Glutamatergic neuron (in vitro differentiated cells): ENCODE results near the gene IL12RB2. TPM values are rescaled to one million over a fixed set of nuclear protein-coding genes. Genes with fewer than 3 reads are reported as not detected.
A peak's percentile ranks its signal among the peaks of the same experiment; 100 is the strongest.
"Not testable (repeated sequence)": the region's sequence is repeated elsewhere in the genome, so short reads cannot be mapped to it uniquely, and the experiment has no call there.

Experiments used
- DNase-seq: peaks from one replicate; pipeline ENCODE4 v3.0.0; 2022
- H3K27ac Mint-ChIP-seq: one replicate; pipeline ENCODE4 v1.8.0; 2020; ENCODE audit warnings: mild to moderate bottlenecking, mixed read lengths, inconsistent platforms; ENCODE audit not compliant: unreplicated experiment
- H3K27me3 Mint-ChIP-seq: one replicate; pipeline ENCODE4 v1.8.0; 2020; ENCODE audit warnings: mild to moderate bottlenecking, moderate library complexity, mixed read lengths, inconsistent platforms; ENCODE audit not compliant: unreplicated experiment
- H3K36me3 Mint-ChIP-seq: one replicate; pipeline ENCODE4 v1.8.0; 2020; ENCODE audit warnings: mild to moderate bottlenecking, mixed read lengths, inconsistent platforms; ENCODE audit not compliant: unreplicated experiment
- H3K4me1 Mint-ChIP-seq: one replicate; pipeline ENCODE4 v1.8.0; 2020; ENCODE audit warnings: mild to moderate bottlenecking, low read depth, mixed read lengths, inconsistent platforms; ENCODE audit not compliant: unreplicated experiment
- H3K4me3 Mint-ChIP-seq: one replicate; pipeline ENCODE4 v1.8.0; 2020; ENCODE audit warnings: mild to moderate bottlenecking, mixed read lengths, inconsistent platforms; ENCODE audit not compliant: unreplicated experiment
- H3K9me3 Mint-ChIP-seq: one replicate; pipeline ENCODE4 v1.8.0; 2020; ENCODE audit warnings: mild to moderate bottlenecking, moderate library complexity, mixed read lengths, inconsistent platforms; ENCODE audit not compliant: unreplicated experiment
- total RNA-seq: library from RNA; stranded (reverse); fragmentation: NEBNext Ultra II Directional; extraction: Animal tissue kit (Norgen Biotek cat#: 25700); gene quantifications from one replicate; pipeline ENCODE4 v1.2.1, GENCODE V29; 2021; ENCODE audit not compliant: unreplicated experiment
- TF ChIP-seq, protein P1 (sequence below): fragments of 200-600 bp; sonication (generic); IDR thresholded peaks from one replicate; pipeline ENCODE4 v1.5.0; 2021; ENCODE audit not compliant: partially characterized antibody, unreplicated experiment

The IL12RB2 gene
- total RNA-seq, 1 donor from 2014 or later, result not detected

DNA sequence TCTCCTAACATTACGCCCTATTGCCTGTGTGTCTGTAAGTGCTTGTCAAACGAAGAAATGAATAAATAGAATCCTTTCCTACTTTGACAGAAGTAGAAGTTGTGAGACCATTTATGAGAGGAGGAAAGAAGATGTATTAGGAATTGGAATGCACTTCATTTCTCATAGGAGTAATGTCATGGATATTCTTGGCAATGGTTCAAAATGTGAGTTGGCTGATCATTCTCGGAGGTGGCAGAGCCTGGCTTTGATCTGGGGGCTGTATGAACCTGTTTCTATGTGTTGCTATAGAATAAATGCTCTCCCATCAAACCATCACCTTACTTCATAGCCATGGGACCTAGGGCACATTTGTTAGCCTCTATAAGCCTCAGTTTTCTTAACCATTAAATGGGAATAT, 132.7 kb downstream of the IL12RB2 start:
- Mint-ChIP-seq H3K36me3 (no peaks in the 10 kb centered on the region), H3K9me3 (no peaks in the 10 kb centered on the region), H3K27me3 (peaks cover 3% of the 10 kb centered on the region), H3K27ac (peak overlapping the region; percentile 6), H3K4me1 (peaks cover 19% of the 10 kb centered on the region), H3K4me3 (no peak overlapping the region)
- TF ChIP-seq, protein P1, sequence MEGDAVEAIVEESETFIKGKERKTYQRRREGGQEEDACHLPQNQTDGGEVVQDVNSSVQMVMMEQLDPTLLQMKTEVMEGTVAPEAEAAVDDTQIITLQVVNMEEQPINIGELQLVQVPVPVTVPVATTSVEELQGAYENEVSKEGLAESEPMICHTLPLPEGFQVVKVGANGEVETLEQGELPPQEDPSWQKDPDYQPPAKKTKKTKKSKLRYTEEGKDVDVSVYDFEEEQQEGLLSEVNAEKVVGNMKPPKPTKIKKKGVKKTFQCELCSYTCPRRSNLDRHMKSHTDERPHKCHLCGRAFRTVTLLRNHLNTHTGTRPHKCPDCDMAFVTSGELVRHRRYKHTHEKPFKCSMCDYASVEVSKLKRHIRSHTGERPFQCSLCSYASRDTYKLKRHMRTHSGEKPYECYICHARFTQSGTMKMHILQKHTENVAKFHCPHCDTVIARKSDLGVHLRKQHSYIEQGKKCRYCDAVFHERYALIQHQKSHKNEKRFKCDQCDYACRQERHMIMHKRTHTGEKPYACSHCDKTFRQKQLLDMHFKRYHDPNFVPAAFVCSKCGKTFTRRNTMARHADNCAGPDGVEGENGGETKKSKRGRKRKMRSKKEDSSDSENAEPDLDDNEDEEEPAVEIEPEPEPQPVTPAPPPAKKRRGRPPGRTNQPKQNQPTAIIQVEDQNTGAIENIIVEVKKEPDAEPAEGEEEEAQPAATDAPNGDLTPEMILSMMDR, result no peak
- DNase-seq, result no peak

- Mint-ChIP-seq H3K4me3 (no peak overlapping the region), H3K4me1 (peaks cover 19% of the 10 kb centered on the region), H3K27ac (peak overlapping the region; percentile 48), H3K9me3 (no peaks in the 10 kb centered on the region), H3K36me3 (no peaks in the 10 kb centered on the region), H3K27me3 (peaks cover 3% of the 10 kb centered on the region)
- TF ChIP-seq, protein P1, result no peak
- DNase-seq, result no peak
Measured at GRCh38 chr1:67441183-67441582, 133.5 kb downstream of the IL12RB2 start.

- no peak for DNase-seq
- H3K4me1 Mint-ChIP-seq, result peaks cover 19% of the 10 kb centered on the region
- H3K27ac Mint-ChIP-seq, result no peak overlapping the region
- H3K4me3 Mint-ChIP-seq, result no peak overlapping the region
- no peaks in the 10 kb centered on the region for H3K9me3 Mint-ChIP-seq
- TF ChIP-seq, protein P1, result no peak
- no peaks in the 10 kb centered on the region for H3K36me3 Mint-ChIP-seq
- H3K27me3 Mint-ChIP-seq, result peaks cover 3% of the 10 kb centered on the region
Measured at GRCh38 chr1:67441739-67442281, 134.1 kb downstream of the IL12RB2 start.

DNA sequence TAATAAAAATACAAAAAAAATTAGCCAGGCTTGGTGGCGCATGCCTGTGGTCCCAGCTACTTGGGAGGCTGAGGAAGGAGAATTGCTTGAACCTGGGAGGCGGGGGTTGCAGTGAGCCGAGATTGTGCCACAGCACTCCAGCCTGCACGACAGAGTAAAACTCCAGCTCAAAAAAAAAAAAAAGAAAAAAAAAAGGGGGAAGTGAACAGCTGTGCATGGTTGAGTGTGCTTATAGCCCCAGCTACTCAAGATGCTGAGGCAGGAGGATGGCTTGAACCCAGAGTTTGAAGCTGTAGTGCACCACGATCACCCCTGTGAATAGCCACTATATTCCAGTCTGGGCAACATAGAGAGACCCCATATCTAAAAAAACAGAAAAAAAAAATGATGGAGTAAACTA, 138.3 kb downstream of the IL12RB2 start:
- not testable (repeated sequence) for DNase-seq, H3K4me1 Mint-ChIP-seq

More for the DNA sequence above, 138.3 kb downstream of the IL12RB2 start:
- H3K4me3 Mint-ChIP-seq, H3K27me3 Mint-ChIP-seq, H3K27ac Mint-ChIP-seq, H3K36me3 Mint-ChIP-seq, H3K9me3 Mint-ChIP-seq: not testable (repeated sequence)

Other genes with a start within 250 kb of the IL12RB2 start
- not detected for gene C1orf141, start 172.9 kb upstream of the IL12RB2 start, total RNA-seq
- not detected for gene IL23R, start 141.4 kb upstream of the IL12RB2 start, total RNA-seq
- 159 TPM for gene SERBP1, start 122.5 kb downstream of the IL12RB2 start, total RNA-seq